GM12878 (cell line): Measurements from ENCODE around the gene SSH3. TPM values are rescaled to one million over a fixed set of nuclear protein-coding genes. Genes with fewer than 3 reads are reported as not detected.

Source experiments
- ATAC-seq: fragments of 200-7000 bp; cut with Tn5 transposase; 3 replicates; pipeline ENCODE4 v1.9.1; 2020; ENCODE audit warnings: mild to moderate bottlenecking, moderate library complexity
- BruUV-seq: library from RNA; stranded (reverse); fragments of 400-500 nt; replicated peaks from 2 replicates; lab custom pipeline; 2021; lab: Mats Ljungman, UMichigan
- CTCF ChIA-PET: fragments of 300-600 bp; sonication (Branson Sonifier 250); formaldehyde crosslinking; extraction: SDS; loops from one replicate; lab custom pipeline; 2021; ENCODE audit warnings: inconsistent platforms; lab: Yijun Ruan, JAX
- POLR2A ChIA-PET: fragments of 350-600 bp; formaldehyde crosslinking; extraction: SDS; loops from one replicate; lab custom pipeline; 2021; ENCODE audit warnings: inconsistent platforms; lab: Charles Lee
- RAD21 ChIA-PET: fragments of 300-600 bp; sonication (Branson Sonifier 250); formaldehyde crosslinking; loops from one replicate; lab custom pipeline; 2023; ENCODE audit warnings: antibody characterized with exemption; ENCODE audit not compliant: unreplicated experiment; lab: Charles Lee
- SMC1A ChIA-PET: fragments of 300-600 bp; sonication (Branson Sonifier 250); formaldehyde crosslinking; loops from one replicate; lab custom pipeline; 2023; ENCODE audit not compliant: unreplicated experiment, uncharacterized antibody; lab: Charles Lee
- DNase-seq: peaks from one replicate; pipeline ENCODE4 v3.0.0-alpha.2; 2011; ENCODE audit warnings: low read depth, low spot score
- FAIRE-seq: peaks from 3 replicates; lab custom pipeline; 2011; peaks lifted over from hg19 to GRCh38; lab: Jason Lieb, UNC
- H2AFZ ChIP-seq: 2 replicates; pipeline ENCODE4 v1.6.0; 2011; ENCODE audit warnings: low read depth, low read length, control low read depth; ENCODE audit not compliant: control insufficient read depth
- H3K27ac ChIP-seq: 2 replicates; pipeline ENCODE4 v1.5.1; 2011; ENCODE audit warnings: control low read depth; ENCODE audit not compliant: control insufficient read depth, insufficient read depth
- H3K27me3 ChIP-seq, 2 experiments: replicated peaks in 1 of 2; 2 replicates each; pipeline versions ENCODE4 v1.6.0 to v1.6.1; 2011; ENCODE audit warnings: low read length in 1 of 2; ENCODE audit not compliant: control insufficient read depth in 2 of 2, insufficient read depth in 2 of 2
- H3K36me3 ChIP-seq, 2 experiments: 2 replicates each; pipeline ENCODE4 v1.5.1; 2011; ENCODE audit warnings: low read length in 1 of 2; ENCODE audit not compliant: control insufficient read depth in 2 of 2, insufficient read depth in 2 of 2
- H3K4me1 ChIP-seq: 2 replicates; pipeline ENCODE4 v1.6.1; 2011; ENCODE audit warnings: mild to moderate bottlenecking, low read length, moderate library complexity, mixed read lengths; ENCODE audit not compliant: control insufficient read depth, insufficient read depth
- H3K4me2 ChIP-seq: 2 replicates; pipeline ENCODE4 v1.6.0; 2011; ENCODE audit warnings: control low read depth; ENCODE audit not compliant: control insufficient read depth, insufficient read depth
- H3K4me3 ChIP-seq: fragments of 200-600 bp; sonication (generic); 2 replicates; pipeline ENCODE4 v1.5.1; 2016
- H3K79me2 ChIP-seq: 2 replicates; pipeline ENCODE4 v1.6.0; 2011; ENCODE audit warnings: low read length; ENCODE audit not compliant: control insufficient read depth, insufficient read depth
- H3K9ac ChIP-seq: 2 replicates; pipeline ENCODE4 v1.8.0; 2011; ENCODE audit warnings: low read length, control low read depth, mixed read lengths; ENCODE audit not compliant: control insufficient read depth, insufficient read depth
- H3K9me3 ChIP-seq: replicated peaks from 3 replicates; pipeline ENCODE4 v1.5.1; 2011; ENCODE audit warnings: mild to moderate bottlenecking, low read length; ENCODE audit not compliant: control insufficient read depth, insufficient read depth
- H4K20me1 ChIP-seq: 2 replicates; pipeline ENCODE4 v1.6.0; 2011; ENCODE audit not compliant: control insufficient read depth, insufficient read depth
- ASH2L ChIP-seq: fragments of 300-600, 200-600 bp; sonication (generic); IDR thresholded peaks from 2 replicates; pipeline ENCODE4 v1.6.1; 2017; ENCODE audit warnings: low read depth, mild to moderate bottlenecking, borderline replicate concordance
- CBX3 ChIP-seq: fragments of 200-600 bp; sonication (generic); IDR thresholded peaks from 2 replicates; pipeline ENCODE4 v1.6.1; 2016; ENCODE audit warnings: low read depth, borderline replicate concordance
- CREB1 ChIP-seq: IDR thresholded peaks from 2 replicates; pipeline ENCODE4 v1.6.1; 2012; ENCODE audit warnings: low read depth, mild to moderate bottlenecking, inconsistent platforms
- DPF2 ChIP-seq: fragments of 450-650 bp; IDR thresholded peaks from 2 replicates; pipeline ENCODE4 v1.6.1; 2017; ENCODE audit warnings: mild to moderate bottlenecking
- EGR1 ChIP-seq, 2 experiments: IDR thresholded peaks; 1 replicate in 1 of 2; 2 replicates in 1 of 2; pipeline ENCODE4 v1.6.1; 2011 to 2012; ENCODE audit warnings: low read depth in 2 of 2, low read length in 2 of 2, borderline replicate concordance in 1 of 2, mild to moderate bottlenecking in 1 of 2, moderate library complexity in 1 of 2
- ETV6 ChIP-seq, 2 experiments: fragments of 450-650 bp in 1 of 2; IDR thresholded peaks in 1 of 2; conservative IDR thresholded peaks in 1 of 2; 2 replicates each; pipeline ENCODE4 v1.6.1; 2014; ENCODE audit warnings: antibody characterized with exemption in 1 of 2, borderline replicate concordance in 1 of 2, low read depth in 1 of 2, mild to moderate bottlenecking in 1 of 2, moderate library complexity in 1 of 2
- EZH2 ChIP-seq: IDR thresholded peaks from 2 replicates; pipeline ENCODE4 v1.6.1; 2012; ENCODE audit warnings: low read depth, mild to moderate bottlenecking, control low read depth, inconsistent platforms, low read length, borderline replicate concordance; ENCODE audit not compliant: control insufficient read depth
- IKZF2 ChIP-seq, 2 experiments: fragments of 450-650 bp; IDR thresholded peaks; 2 replicates each; pipeline ENCODE4 v1.6.1; 2017; ENCODE audit warnings: mild to moderate bottlenecking in 2 of 2, moderate library complexity in 2 of 2
- JUND ChIP-seq: IDR thresholded peaks from 2 replicates; pipeline ENCODE4 v1.6.1; 2012; ENCODE audit warnings: low read depth, mild to moderate bottlenecking, low read length, improper control_type of control experiment, moderate library complexity
- NR2C1 ChIP-seq: fragments of 450-650 bp; IDR thresholded peaks from 2 replicates; pipeline ENCODE4 v1.6.1; 2017; ENCODE audit warnings: antibody characterized with exemption, mild to moderate bottlenecking, moderate library complexity
- NRF1 ChIP-seq: conservative IDR thresholded peaks from 2 replicates; pipeline ENCODE4 v1.6.1; 2011; ENCODE audit warnings: mild to moderate bottlenecking, low read depth, low read length, improper control_type of control experiment
- POLR2AphosphoS2 ChIP-seq: IDR thresholded peaks from 2 replicates; pipeline ENCODE4 v1.6.1; 2011; ENCODE audit warnings: low read depth, mild to moderate bottlenecking, low read length, improper control_type of control experiment, moderate library complexity
- RAD51 ChIP-seq: fragments of 450-650 bp; IDR thresholded peaks from 2 replicates; pipeline ENCODE4 v1.6.1; 2016; ENCODE audit warnings: moderate library complexity, mild to moderate bottlenecking, inconsistent platforms
- WGBS: methylation state at CpG from one replicate; pipeline ENCODE4 v1.1.6; 2016; ENCODE audit warnings: low lambda C conversion rate; ENCODE audit not compliant: insufficient replicate concordance, insufficient coverage; ENCODE audit errors: missing lambda C conversion rate; 5-methylcytosine and 5-hydroxymethylcytosine counted together
- in situ Hi-C: fragments of 300-500 bp; cut with MboI; formaldehyde crosslinking; loops from 9 replicates; pipeline ENCODE4 v1.14.3; 2018; ENCODE audit warnings: mixed read lengths
- intact Hi-C: fragments of 100-400 bp; cut with micrococcal nuclease; formaldehyde crosslinking; loops from one replicate; pipeline ENCODE4 v1.14.2; 2022; ENCODE audit not compliant: unreplicated experiment
- polyA plus RNA-seq, 11 experiments: library from polyadenylated mRNA; depleted of rRNA in 4 of 11; unstranded in 6 of 11; stranded (reverse) in 5 of 11; fragments of >200 nt; fragmentation: Nextera tagmentation in 4 of 11; fragmentation: Illumina TruSeq in 1 of 11; extraction: Ambion mirVana in 4 of 11; extraction: Trizol in 1 of 11; gene quantifications; 1 replicate in 1 of 11; 2 replicates in 10 of 11; pipeline versions ENCODE4 v1.2.1 to v1.2.3, GENCODE V29; 2011 to 2016; ENCODE audit warnings: inconsistent platforms in 2 of 11, missing spikeins in 2 of 11, low read depth in 1 of 11
- total RNA-seq, 4 experiments: library from RNA; depleted of rRNA in 3 of 4; stranded (reverse); fragments of >200 nt in 3 of 4; fragmentation: Illumina TruSeq in 1 of 4; extraction: Trizol in 1 of 4; gene quantifications; 2 replicates each; pipeline versions ENCODE4 v1.2.1 to v1.2.3, GENCODE V29; 2013 to 2021
- TF ChIP-seq, protein P1 (sequence below): fragments of 450-650 bp; formaldehyde crosslinking; IDR thresholded peaks from 2 replicates; pipeline ENCODE4 v1.4.0; 2022; ENCODE audit warnings: mild to moderate bottlenecking, moderate library complexity
- TF ChIP-seq, protein P2 (sequence below): fragments of 450-650 bp; IDR thresholded peaks from 2 replicates; pipeline ENCODE4 v1.6.1; 2017; ENCODE audit warnings: antibody characterized with exemption, mild to moderate bottlenecking, moderate library complexity

SSH3 gene
- total and polyA plus RNA-seq, 10 of the 15 experiments (the other 5 are each of a cell fraction or from before 2014, with no cell fraction given): 0.05 to 0.83 (median 0.28) TPM; not detected in 3

DNA sequence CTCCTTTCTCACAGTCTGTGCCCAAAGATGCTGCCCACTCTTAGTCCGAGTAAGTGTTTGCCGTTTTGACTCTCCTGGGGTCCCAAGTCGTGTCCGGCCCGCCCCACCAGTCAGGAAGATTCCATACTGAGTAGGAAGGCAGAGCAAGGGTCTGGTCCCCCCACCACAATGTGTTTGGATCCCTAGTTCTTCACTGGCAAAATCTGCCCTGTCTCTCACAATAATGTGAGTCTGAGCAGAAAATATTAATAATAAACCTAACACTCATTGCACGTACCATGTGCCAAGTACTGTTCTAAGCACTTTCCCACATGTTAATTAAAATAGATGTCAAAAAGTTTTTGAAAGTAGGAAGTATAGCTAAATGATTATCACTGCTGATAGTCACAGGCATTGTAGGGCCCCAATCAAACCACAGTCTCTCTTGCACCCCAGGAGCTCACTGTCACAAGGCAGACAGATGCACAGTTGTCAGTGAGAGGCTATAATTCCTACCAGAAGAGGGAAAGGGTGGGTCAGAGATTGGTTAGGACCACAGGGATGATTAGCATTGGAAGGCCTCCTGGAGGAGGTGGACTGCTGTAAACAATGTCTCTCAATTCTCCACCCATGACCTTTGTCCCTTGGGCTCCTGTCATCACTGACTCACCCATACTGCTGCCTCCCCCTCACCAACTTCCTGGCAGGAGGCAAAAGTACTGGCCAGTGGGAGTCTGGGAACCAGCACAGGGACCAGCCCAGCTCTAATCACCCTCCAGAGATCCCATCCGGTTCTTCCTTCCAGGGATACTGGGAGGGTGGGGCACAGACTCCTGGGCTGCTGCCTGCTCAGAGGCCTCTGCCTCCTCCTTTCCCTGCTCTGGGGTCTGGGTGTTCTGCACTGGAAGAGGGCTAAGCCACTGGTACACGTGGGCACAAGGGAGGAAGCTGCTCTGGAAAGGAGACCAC lies 51.0 kb downstream of the SSH3 start:
- peaks cover 19% of the 10 kb centered on the region for H3K79me2 ChIP-seq
- FAIRE-seq (no peak), DNase-seq (no peak), ATAC-seq (peak; percentile 6)
- ChIA-PET RAD21 (interaction anchor here (0.5 to 10.1 kb wide), 19 partner anchors 8 to 227 kb away, joined by 3 to 525 read pairs (median 7); partner anchors contain the start of genes CLCF1, PPP1CA, PTPRCAP and RAD9A), CTCF (interaction anchor here (0.7 to 26.2 kb wide), 15 partner anchors 8 to 260 kb away, joined by 3 to 1301 read pairs (median 5); partner anchors contain the start of genes CLCF1, GSTP1, PPP1CA and RAD9A), SMC1A (interaction anchor here (0.9 to 15.8 kb wide), 13 partner anchors 8 to 248 kb away, joined by 3 to 646 read pairs (median 5); partner anchors contain the start of genes CLCF1, PITPNM1, PPP1CA and RAD9A), POLR2A (interaction anchor here (0.6 to 11.4 kb wide), 28 partner anchors 9 to 1042 kb away, joined by 3 to 183 read pairs (median 6); partner anchors contain the start of genes ANKRD13D, CLCF1, GRK2 and GSTP1)
- in situ Hi-C loops: loop anchor here (5.0 kb wide), 1 partner anchor 33 kb away; no protein-coding TSS in a partner anchor
- peak overlapping the region; percentile 74; the same call in 1 of the 2 replicates for H3K4me3 ChIP-seq
- H3K4me1 ChIP-seq: peaks cover 52% of the 10 kb centered on the region
- H3K36me3 ChIP-seq: no peaks in the 10 kb centered on the region
- intact Hi-C loops: no loop called here
- H3K27ac ChIP-seq: peak overlapping the region; percentile 99
- peak overlapping the region; percentile 71 for H3K9ac ChIP-seq
- H4K20me1 ChIP-seq: no peaks in the 10 kb centered on the region
- 0% methylated on average over 8 of the region's 8 CpGs for WGBS
- H2AFZ ChIP-seq: 0 out of 2 replicates have a peak overlapping the region, but pooled peaks have one; percentile 14
- peak overlapping the region; percentile 85 for H3K4me2 ChIP-seq
- H3K27me3 ChIP-seq: no peaks in the 10 kb centered on the region; a peak in 1 of 4 replicates
- TSS peak; percentile 88 for BruUV-seq
- no peaks in the 10 kb centered on the region for H3K9me3 ChIP-seq
- TF ChIP-seq POLR2AphosphoS2 (no peak), NR2C1 (peak; percentile 67), DPF2 (peak; percentile 58), EGR1 (IDR thresholded peaks at IDR 0.05; ENCODE audit: borderline replicate concordance in 1 of 2, low read depth in 2 of 2, low read length in 2 of 2) (no peak), JUND (no peak), RAD51 (peak; percentile 34; the same call in 1 of the 2 replicates), CREB1 (no peak), CBX3 (no peak), ETV6 (conservative IDR thresholded peaks at IDR 0.05 in 1 of 2, IDR thresholded peaks at IDR 0.05 in 1 of 2; ENCODE audit: borderline replicate concordance in 1 of 2, low read depth in 1 of 2) (no peak), EZH2 (no peak), ASH2L (no peak), IKZF2 (IDR thresholded peaks at IDR 0.05) (peak in 1 of 2 experiments; percentile 54; a peak in 3 of 4 replicates), NRF1 (no peak)
- TF ChIP-seq, protein P1, sequence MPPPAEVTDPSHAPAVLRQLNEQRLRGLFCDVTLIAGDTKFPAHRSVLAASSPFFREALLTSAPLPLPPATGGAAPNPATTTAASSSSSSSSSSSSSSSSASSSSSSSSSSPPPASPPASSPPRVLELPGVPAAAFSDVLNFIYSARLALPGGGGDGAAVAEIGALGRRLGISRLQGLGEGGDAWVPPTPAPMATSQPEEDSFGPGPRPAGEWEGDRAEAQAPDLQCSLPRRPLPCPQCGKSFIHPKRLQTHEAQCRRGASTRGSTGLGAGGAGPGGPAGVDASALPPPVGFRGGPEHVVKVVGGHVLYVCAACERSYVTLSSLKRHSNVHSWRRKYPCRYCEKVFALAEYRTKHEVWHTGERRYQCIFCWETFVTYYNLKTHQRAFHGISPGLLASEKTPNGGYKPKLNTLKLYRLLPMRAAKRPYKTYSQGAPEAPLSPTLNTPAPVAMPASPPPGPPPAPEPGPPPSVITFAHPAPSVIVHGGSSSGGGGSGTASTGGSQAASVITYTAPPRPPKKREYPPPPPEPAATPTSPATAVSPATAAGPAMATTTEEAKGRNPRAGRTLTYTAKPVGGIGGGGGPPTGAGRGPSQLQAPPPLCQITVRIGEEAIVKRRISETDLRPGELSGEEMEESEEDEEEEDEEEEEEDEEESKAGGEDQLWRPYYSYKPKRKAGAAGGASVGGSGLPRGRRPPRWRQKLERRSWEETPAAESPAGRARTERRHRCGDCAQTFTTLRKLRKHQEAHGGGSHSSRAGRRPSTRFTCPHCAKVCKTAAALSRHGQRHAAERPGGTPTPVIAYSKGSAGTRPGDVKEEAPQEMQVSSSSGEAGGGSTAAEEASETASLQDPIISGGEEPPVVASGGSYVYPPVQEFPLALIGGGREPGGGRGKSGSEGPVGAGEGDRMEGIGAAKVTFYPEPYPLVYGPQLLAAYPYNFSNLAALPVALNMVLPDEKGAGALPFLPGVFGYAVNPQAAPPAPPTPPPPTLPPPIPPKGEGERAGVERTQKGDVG: no peak
- TF ChIP-seq, protein P2, sequence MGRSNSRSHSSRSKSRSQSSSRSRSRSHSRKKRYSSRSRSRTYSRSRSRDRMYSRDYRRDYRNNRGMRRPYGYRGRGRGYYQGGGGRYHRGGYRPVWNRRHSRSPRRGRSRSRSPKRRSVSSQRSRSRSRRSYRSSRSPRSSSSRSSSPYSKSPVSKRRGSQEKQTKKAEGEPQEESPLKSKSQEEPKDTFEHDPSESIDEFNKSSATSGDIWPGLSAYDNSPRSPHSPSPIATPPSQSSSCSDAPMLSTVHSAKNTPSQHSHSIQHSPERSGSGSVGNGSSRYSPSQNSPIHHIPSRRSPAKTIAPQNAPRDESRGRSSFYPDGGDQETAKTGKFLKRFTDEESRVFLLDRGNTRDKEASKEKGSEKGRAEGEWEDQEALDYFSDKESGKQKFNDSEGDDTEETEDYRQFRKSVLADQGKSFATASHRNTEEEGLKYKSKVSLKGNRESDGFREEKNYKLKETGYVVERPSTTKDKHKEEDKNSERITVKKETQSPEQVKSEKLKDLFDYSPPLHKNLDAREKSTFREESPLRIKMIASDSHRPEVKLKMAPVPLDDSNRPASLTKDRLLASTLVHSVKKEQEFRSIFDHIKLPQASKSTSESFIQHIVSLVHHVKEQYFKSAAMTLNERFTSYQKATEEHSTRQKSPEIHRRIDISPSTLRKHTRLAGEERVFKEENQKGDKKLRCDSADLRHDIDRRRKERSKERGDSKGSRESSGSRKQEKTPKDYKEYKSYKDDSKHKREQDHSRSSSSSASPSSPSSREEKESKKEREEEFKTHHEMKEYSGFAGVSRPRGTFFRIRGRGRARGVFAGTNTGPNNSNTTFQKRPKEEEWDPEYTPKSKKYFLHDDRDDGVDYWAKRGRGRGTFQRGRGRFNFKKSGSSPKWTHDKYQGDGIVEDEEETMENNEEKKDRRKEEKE: no peak
